NCI-H345 treated with DMSO at 0.1 percent for 48 hours (cell line): ENCODE measurements around the gene SYCP2.
"Not testable (repeated sequence)": the region's sequence is repeated elsewhere in the genome, so short reads cannot be mapped to it uniquely, and the experiment has no call there.

Experiments used
- DNase-seq: peaks from one replicate; lab custom pipeline; 2025; ENCODE audit not compliant: unreplicated experiment; lab: John Stamatoyannopoulos, UW

The SYCP2 gene

GRCh38 chr20:59912609-59913008, 20.8 kb downstream of the SYCP2 start:
- no peak for DNase-seq

- no peak for DNase-seq
Measured at GRCh38 chr20:59911041-59911440, 22.4 kb downstream of the SYCP2 start.

- DNase-seq: no peak
Measured at GRCh38 chr20:59908855-59909254, 24.6 kb downstream of the SYCP2 start.

GRCh38 chr20:59903621-59904020, 29.8 kb downstream of the SYCP2 start:
- no peak for DNase-seq

- DNase-seq: no peak
Measured at GRCh38 chr20:59902470-59902869, 31.0 kb downstream of the SYCP2 start.

GRCh38 chr20:59895908-59896307, 37.5 kb downstream of the SYCP2 start:
- no peak for DNase-seq

GRCh38 chr20:59891581-59891980, 41.9 kb downstream of the SYCP2 start:
- no peak for DNase-seq

GRCh38 chr20:59890035-59890434, 43.4 kb downstream of the SYCP2 start:
- not testable (repeated sequence) for DNase-seq

- DNase-seq: no peak
Measured at GRCh38 chr20:59888050-59888449, 45.4 kb downstream of the SYCP2 start.

GRCh38 chr20:59884494-59884893, 48.9 kb downstream of the SYCP2 start:
- DNase-seq: no peak

- no peak for DNase-seq
Measured at GRCh38 chr20:59880198-59880597, 53.2 kb downstream of the SYCP2 start.

GRCh38 chr20:59873409-59873808, 60.0 kb downstream of the SYCP2 start:
- DNase-seq: no peak

- DNase-seq: no peak
Measured at GRCh38 chr20:59871096-59871495, 62.3 kb downstream of the SYCP2 start.

- no peak for DNase-seq
Measured at GRCh38 chr20:59866338-59866737, 67.1 kb downstream of the SYCP2 start.

- DNase-seq: no peak
Measured at GRCh38 chr20:59864726-59865125, 68.7 kb downstream of the SYCP2 start.

- DNase-seq: no peak
Measured at GRCh38 chr20:59863058-59863457, 70.4 kb downstream of the SYCP2 start.

GRCh38 chr20:59861401-59861800, 72.0 kb downstream of the SYCP2 start:
- no peak for DNase-seq

- no peak for DNase-seq
Measured at GRCh38 chr20:59858425-59858824, 75.0 kb downstream of the SYCP2 start.

- no peak for DNase-seq
Measured at GRCh38 chr20:59857966-59858365, 75.5 kb downstream of the SYCP2 start.

- not testable (repeated sequence) for DNase-seq
Measured at GRCh38 chr20:59856941-59857340, 76.5 kb downstream of the SYCP2 start.

- not testable (repeated sequence) for DNase-seq
Measured at GRCh38 chr20:59856526-59856925, 76.9 kb downstream of the SYCP2 start.

GRCh38 chr20:59850018-59850641, 83.3 kb downstream of the SYCP2 start:
- peak; percentile 51 for DNase-seq

GRCh38 chr20:59848182-59848581, 85.3 kb downstream of the SYCP2 start:
- DNase-seq: no peak
